A549 treated with RU486 at 1 μM for 4 hours (cell line): Measurements from ENCODE around the gene FLYWCH2. TPM values are rescaled to one million over a fixed set of nuclear protein-coding genes. Genes with fewer than 3 reads are reported as not detected.

Experiments used
- total RNA-seq: library from RNA; stranded (reverse); fragments of 200-300 nt; extraction: Qiagen RNA extraction; gene quantifications from 5 replicates; pipeline ENCODE4 v1.2.3, GENCODE V29; 2022; ENCODE audit warnings: low read depth

The FLYWCH2 gene, protein sequence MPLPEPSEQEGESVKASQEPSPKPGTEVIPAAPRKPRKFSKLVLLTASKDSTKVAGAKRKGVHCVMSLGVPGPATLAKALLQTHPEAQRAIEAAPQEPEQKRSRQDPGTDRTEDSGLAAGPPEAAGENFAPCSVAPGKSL
- 45.9 to 60.3 TPM (median 51.6 TPM) in 5 replicates for total RNA-seq

DNA sequence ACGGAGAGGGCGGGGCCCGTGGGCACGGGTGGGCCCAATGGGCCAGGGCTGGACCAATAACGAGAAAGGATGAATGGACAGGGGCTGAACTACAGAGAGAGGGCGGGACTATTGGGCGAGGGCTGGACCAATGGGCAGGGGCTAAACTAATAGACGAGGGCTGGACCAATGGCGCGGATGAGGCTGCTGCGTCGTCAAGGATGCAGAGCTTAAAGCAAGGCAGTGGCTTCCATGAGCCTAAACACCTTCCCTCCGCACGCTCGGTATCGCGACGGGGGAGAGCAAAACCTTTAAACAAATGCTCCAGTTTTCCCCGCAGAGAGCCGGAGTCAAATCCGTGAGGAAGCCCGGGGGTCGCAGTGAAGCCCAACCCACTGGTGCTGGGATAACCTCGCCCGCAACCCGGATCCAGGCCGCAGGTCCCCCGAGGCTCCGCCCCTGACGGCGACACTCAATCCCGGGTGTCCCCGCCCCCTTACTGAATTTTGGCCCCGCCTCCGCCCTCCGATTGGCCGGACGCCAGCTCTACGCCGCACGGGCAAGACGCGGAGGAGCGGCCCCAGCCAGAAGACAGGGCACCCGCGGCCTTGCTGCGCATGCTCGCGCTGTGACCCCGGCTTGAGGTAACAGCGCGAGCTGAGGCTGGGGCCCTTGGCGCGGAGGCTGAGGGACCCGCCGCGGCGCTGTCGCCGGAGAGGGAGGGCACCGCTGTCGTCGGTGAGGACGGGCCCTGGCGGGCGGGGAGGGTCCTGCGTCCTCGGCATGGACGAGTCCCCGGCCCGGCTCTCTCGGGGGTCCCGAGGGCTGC lies at the start of gene FLYWCH2:
Gene FLYWCH2, plus strand, starts transcription at position 566 of the 808 bp plus-strand sequence. CDS start 13,235 bp downstream, outside the sequence.

DNA sequence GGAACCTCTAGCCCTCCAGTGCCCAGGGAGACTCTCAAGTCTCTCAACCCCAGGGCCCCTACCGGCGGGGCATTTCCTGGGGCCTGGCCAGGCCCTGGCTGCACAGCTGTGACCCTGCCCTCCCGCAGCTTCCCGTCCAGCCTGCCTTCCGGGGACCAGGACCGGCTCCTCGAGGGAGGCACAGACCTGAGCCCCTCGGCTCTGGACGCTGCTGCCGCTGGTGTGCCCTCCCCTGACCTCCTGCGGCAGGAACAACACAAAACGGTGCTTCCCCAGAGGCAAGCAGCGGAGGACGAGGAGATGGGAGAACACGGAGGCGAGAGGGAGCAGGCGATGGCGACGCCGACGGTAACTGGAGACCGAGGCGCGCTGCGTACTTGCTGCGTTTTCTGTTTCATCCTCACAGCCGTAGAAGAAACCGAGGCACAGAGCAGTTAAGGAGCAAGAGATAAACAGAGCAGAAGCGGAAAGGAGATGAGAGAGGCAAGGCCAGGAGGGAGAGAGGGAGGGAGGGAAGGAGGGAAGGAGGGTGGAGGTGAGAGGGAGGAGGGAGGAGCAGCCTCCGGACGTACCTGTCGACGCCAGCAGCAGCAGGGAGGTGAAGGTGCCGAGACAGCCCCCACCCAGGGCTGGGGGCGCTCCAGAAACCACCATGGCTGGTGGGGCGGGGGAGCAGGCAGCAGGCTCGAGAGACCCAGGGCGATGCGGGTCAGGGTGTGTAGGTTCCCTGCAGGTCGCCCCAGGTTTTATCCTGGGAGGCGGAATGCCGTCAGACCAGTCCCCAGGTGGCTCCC lies 25.4 kb upstream of the FLYWCH2 start, which contains the start of gene PRSS22:
Gene PRSS22, minus strand, starts transcription at position 720 of the 794 bp plus-strand sequence. Its CDS starts 66 bp downstream, at position 654.

GRCh38 chr16:2911638-2912329 lies 28.8 kb downstream of the FLYWCH2 start, which contains the start of gene FLYWCH1:
TSS of gene FLYWCH1 (plus strand) at chr16:2911931. CDS start at chr16:2929686, 17,755 bp downstream.

Other genes starting within 250 kb of the FLYWCH2 start
- gene KCTD5, start 200.7 kb upstream of the FLYWCH2 start, total RNA-seq: 35.2 to 46.3 TPM (median 45.8 TPM) in 5 replicates
- 0.77 to 1.8 TPM (median 1.5 TPM) in 5 replicates for gene PRSS27, start 163.0 kb upstream of the FLYWCH2 start, total RNA-seq
- gene SRRM2, start 130.6 kb upstream of the FLYWCH2 start, total RNA-seq: 279 to 431 TPM (median 392 TPM) in 5 replicates
- 436 to 538 TPM (median 483 TPM) in 5 replicates for gene ELOB, start 105.9 kb upstream of the FLYWCH2 start, total RNA-seq
- 0.09 TPM in 1 of 5 replicates, not detected in the others for gene PRSS33, start 95.7 kb upstream of the FLYWCH2 start, total RNA-seq
- not detected in 5 replicates for gene PRSS41, start 84.7 kb upstream of the FLYWCH2 start, total RNA-seq
- 0.21 to 0.30 TPM in 2 of 5 replicates, not detected in the others for gene PRSS21, start 66.0 kb upstream of the FLYWCH2 start, total RNA-seq
- gene ZG16B, start 52.9 kb upstream of the FLYWCH2 start, total RNA-seq: 0.73 to 1.3 TPM (median 0.93 TPM) in 5 replicates
- gene PRSS22, start 25.0 kb upstream of the FLYWCH2 start, total RNA-seq: 1.6 to 3.1 TPM (median 2.2 TPM) in 5 replicates
- gene FLYWCH1, start 28.7 kb downstream of the FLYWCH2 start, total RNA-seq: 19.5 to 28.3 TPM (median 27.5 TPM) in 5 replicates
- 1.3 to 2.4 TPM (median 2.3 TPM) in 5 replicates for gene KREMEN2, start 81.1 kb downstream of the FLYWCH2 start, total RNA-seq
- gene PAQR4, start 86.1 kb downstream of the FLYWCH2 start, total RNA-seq: 28.8 to 45.8 TPM (median 37.2 TPM) in 5 replicates
- gene PKMYT1, start 97.2 kb downstream of the FLYWCH2 start, total RNA-seq: 57.5 to 96.6 TPM (median 92.5 TPM) in 5 replicates
- gene CLDN9, start 129.7 kb downstream of the FLYWCH2 start, total RNA-seq: 0.30 to 0.55 TPM (median 0.50 TPM) in 5 replicates
- 0.19 to 0.74 TPM (median 0.34 TPM) in 5 replicates for gene CLDN6, start 135.0 kb downstream of the FLYWCH2 start, total RNA-seq
- 477 to 677 TPM (median 627 TPM) in 5 replicates for gene TNFRSF12A, start 137.2 kb downstream of the FLYWCH2 start, total RNA-seq
- gene HCFC1R1, start 140.7 kb downstream of the FLYWCH2 start, total RNA-seq: 216 to 280 TPM (median 222 TPM) in 5 replicates
- gene THOC6, start 140.8 kb downstream of the FLYWCH2 start, total RNA-seq: 21.6 to 33.9 TPM (median 32.7 TPM) in 5 replicates
- gene BICDL2, start 153.7 kb downstream of the FLYWCH2 start, total RNA-seq: not detected in 5 replicates
- gene MMP25, start 163.3 kb downstream of the FLYWCH2 start, total RNA-seq: 0.49 to 1.0 TPM (median 0.79 TPM) in 5 replicates
- 23.0 to 38.0 TPM (median 28.2 TPM) in 5 replicates for gene IL32, start 182.4 kb downstream of the FLYWCH2 start, total RNA-seq
- gene ZSCAN10, start 216.1 kb downstream of the FLYWCH2 start, total RNA-seq: not detected in 5 replicates
- gene ZNF205, start 229.4 kb downstream of the FLYWCH2 start, total RNA-seq: 9.2 to 14.3 TPM (median 13.2 TPM) in 5 replicates